ENCODE measurements around the gene PHC2. TPM values are rescaled to one million over a fixed set of nuclear protein-coding genes. Genes with fewer than 3 reads are reported as not detected.

Gene PHC2
- total and polyA plus RNA-seq, 2 of the 13 experiments (the other 11 are each of a cell fraction or from before 2014, with no cell fraction given), result 52.5 to 84.9 TPM

- TF ChIP-seq ZNF510 (CRISPR knock-in tag; IDR thresholded peaks at IDR 0.05; ENCODE audit: low read depth) (no peak), ELF3 (CRISPR knock-in tag; IDR thresholded peaks at IDR 0.05) (peak; percentile 59), HDAC6 (IDR thresholded peaks at IDR 0.05; ENCODE audit: low read depth, low read length) (no peak), SAP130 (CRISPR knock-in tag; IDR thresholded peaks at IDR 0.05; ENCODE audit: low read depth) (peak; percentile 72), IRF1 (CRISPR knock-in tag; IDR thresholded peaks at IDR 0.05; ENCODE audit: low read depth) (no peak), CEBPB (IDR thresholded peaks at IDR 0.05; ENCODE audit: borderline replicate concordance, low read depth, low read length) (no peak), ZMYM4 (CRISPR knock-in tag; IDR thresholded peaks at IDR 0.05) (peak; percentile 51; the same call in 1 of the 2 replicates), SRY (CRISPR knock-in tag; IDR thresholded peaks at IDR 0.05) (0 out of 2 replicates have a peak, but pooled peaks have one; percentile 73), SMARCC2 (IDR thresholded peaks at IDR 0.05) (no peak), ZNF496 (CRISPR knock-in tag; IDR thresholded peaks at IDR 0.05; ENCODE audit: insufficient replicate concordance) (no peak), ZNF543 (CRISPR knock-in tag; IDR thresholded peaks at IDR 0.05) (no peak), ZNF850 (CRISPR knock-in tag; conservative IDR thresholded peaks at IDR 0.05) (no peak), ELF4 (CRISPR knock-in tag; IDR thresholded peaks at IDR 0.05; ENCODE audit: borderline replicate concordance) (no peak), SIN3B (IDR thresholded peaks at IDR 0.05; ENCODE audit: low read length) (no peak), PREB (CRISPR knock-in tag; IDR thresholded peaks at IDR 0.05) (no peak), ZNF280B (CRISPR knock-in tag; IDR thresholded peaks at IDR 0.05; ENCODE audit: borderline replicate concordance) (no peak), MXD1 (CRISPR knock-in tag; IDR thresholded peaks at IDR 0.05) (peak; percentile 71), EHMT2 (IDR thresholded peaks at IDR 0.05; ENCODE audit: borderline replicate concordance, low read depth, low read length) (no peak), ZNF788 (CRISPR knock-in tag; IDR thresholded peaks at IDR 0.05; ENCODE audit: borderline replicate concordance) (peak; percentile 65; the same call in 1 of the 2 replicates), ZNF607 (CRISPR knock-in tag; IDR thresholded peaks at IDR 0.05; ENCODE audit: borderline replicate concordance) (peak; percentile 30; the same call in 1 of the 2 replicates), FOXC1 (CRISPR knock-in tag; IDR thresholded peaks at IDR 0.05; ENCODE audit: borderline replicate concordance) (peak; percentile 85), ZSCAN9 (CRISPR knock-in tag; IDR thresholded peaks at IDR 0.05; ENCODE audit: borderline replicate concordance) (0 out of 2 replicates have a peak, but pooled peaks have one; percentile 26), SMAD3 (CRISPR knock-in tag; IDR thresholded peaks at IDR 0.05) (no peak), ZNF770 (CRISPR knock-in tag; IDR thresholded peaks at IDR 0.05) (peak; percentile 21; the same call in 1 of the 2 replicates)
Measured at GRCh38 chr1:33349778-33350610, 80.9 kb downstream of the PHC2 start (continued).

Data from HepG2 (cell line).